Central memory CD4-positive, alpha-beta T cell (primary cell): ENCODE results near the gene MEPCE.
"Not testable (repeated sequence)": the region's sequence is repeated elsewhere in the genome, so short reads cannot be mapped to it uniquely, and the experiment has no call there.

Experiments used
- DNase-seq: peaks from one replicate; pipeline ENCODE4 v3.0.0; 2022

Gene MEPCE

GRCh38 chr7:100434297-100435144 is 4.9 kb downstream of the MEPCE start:
- DNase-seq: no peak

DNA sequence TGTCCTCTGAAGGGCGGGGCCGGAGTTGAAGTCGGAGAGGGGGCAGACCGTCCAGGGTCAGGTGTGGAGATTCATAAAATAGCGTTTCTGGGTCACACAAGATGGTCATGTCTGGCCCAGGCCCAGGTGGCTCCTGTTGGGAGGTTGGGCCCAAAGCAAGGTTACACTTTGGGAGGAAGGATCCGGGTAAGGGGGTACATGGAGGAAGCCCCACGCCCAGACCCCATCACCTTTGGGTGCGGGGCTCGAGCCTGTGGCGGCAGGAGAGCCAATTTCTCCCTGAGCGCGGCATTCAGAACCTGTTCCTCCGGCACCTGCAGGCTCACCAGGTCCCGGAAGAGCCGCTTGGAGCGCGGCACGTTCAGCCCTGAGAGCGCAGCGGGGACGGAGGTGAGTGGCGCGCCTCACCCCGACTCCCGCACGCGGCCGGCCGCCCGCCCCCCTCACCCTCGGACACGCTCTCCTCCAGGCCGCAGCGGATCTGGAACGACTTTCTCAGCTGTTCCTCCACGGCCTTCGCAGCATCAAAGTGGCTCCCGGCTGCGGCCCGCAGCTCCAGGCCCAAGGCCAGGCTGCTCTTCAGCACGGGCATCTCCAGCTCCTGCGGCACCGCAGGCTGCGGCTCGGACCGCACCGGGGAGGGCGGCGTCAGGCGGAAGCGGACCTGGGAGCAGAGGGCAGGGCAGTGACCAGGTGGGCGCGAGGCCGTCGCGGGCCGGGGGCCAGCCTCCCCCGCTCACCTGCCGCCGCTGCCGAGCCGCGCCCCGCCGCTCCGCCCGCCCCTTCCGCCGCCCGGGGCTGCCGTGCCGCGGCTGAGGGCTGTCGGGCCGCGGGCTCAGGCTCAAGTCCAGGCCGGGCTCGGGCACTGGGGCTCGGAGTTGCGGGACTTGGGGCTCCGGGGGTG is 6.0 kb downstream of the MEPCE start:
- peak; percentile 40 for DNase-seq

- DNase-seq: no peak
Observed at GRCh38 chr7:100437150-100438100, 7.8 kb downstream of the MEPCE start.

GRCh38 chr7:100438172-100438571 is 8.5 kb downstream of the MEPCE start:
- no peak for DNase-seq

- not testable (repeated sequence) for DNase-seq
Observed at GRCh38 chr7:100438731-100439130, 9.1 kb downstream of the MEPCE start.

- not testable (repeated sequence) for DNase-seq
Observed at GRCh38 chr7:100439244-100439643, 9.6 kb downstream of the MEPCE start.

DNA sequence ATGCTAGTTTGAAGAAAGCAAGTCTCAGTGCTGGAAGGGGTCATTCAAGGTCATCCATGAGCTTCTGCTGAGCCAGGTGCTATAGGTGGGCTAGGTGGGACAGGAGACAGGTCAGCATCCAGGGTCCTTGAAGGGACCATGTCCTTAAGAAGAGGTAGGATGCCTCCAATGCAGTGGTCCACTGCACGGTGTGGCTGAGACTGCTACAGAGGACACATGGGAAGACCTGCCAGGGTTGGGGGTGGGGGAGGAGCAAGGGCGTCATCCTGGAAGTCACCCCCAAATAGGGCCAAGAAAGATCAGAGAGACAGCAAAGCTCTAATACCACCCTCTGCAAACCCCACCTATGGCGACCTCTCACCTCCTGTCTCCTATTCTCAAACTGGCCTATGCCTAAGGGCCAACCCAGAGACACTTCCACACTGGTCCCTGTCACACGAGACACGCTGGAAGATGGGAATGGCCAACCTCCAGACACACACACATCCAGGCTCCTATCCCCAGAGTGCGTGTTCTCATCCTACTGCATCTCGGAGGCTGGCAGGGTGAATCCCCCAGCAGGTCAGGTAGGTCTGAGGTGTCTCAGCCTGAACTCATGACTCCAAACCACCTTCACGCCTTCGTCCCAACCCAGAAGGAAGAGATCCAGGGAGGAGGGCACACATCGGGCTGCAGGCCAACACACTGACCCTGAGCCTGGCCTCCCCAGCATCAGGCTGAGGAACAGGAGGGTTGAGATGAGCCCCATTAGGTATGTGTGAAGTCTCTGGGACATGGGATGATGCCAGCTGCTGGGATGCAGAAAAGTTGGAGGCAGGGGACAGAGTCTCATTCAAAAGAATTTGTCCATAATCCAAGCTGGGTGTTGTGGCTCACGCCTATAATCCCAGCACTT is 12.3 kb downstream of the MEPCE start:
- DNase-seq: no peak

DNA sequence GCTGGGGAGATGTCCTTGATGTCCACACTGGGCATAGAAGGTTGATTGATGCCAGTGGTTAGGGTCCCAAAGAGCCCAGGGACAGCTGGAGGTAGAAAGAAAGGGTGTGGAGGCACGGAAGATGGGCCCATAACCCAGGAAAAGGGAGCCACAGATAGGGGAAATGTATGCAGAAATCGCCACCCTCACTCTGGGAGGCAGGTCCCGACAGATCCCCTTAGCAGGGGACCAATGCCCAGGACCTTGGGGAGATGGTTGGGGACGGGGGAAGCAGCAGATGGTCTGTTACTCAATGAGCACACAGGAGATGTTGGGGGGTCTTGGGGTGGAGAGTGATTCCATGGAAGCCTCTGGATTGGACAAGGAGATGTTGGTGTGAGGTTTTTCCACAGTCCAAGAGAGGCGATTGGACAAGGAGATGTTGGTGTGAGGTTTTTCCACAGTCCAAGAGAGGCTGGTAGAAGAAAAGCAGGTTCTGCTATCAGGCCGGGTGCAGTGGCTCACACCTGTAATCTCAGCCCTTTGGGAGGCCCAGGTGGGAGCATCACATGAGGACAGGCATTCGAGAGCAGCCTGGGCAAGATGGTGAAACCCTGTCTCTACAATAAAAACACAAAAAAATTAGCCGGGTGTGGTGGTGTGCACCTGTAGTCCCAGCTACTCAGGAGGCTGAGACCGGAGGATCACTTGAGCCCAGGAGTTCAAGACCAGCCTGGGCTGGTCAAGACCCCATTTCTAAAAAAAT is 13.6 kb downstream of the MEPCE start:
- no peak for DNase-seq

- no peak for DNase-seq
Observed at GRCh38 chr7:100444311-100445278, 15.0 kb downstream of the MEPCE start.

- DNase-seq: no peak
Observed at GRCh38 chr7:100446040-100446439, 16.4 kb downstream of the MEPCE start.

GRCh38 chr7:100447363-100447762 is 17.7 kb downstream of the MEPCE start:
- DNase-seq: not testable (repeated sequence)

DNA sequence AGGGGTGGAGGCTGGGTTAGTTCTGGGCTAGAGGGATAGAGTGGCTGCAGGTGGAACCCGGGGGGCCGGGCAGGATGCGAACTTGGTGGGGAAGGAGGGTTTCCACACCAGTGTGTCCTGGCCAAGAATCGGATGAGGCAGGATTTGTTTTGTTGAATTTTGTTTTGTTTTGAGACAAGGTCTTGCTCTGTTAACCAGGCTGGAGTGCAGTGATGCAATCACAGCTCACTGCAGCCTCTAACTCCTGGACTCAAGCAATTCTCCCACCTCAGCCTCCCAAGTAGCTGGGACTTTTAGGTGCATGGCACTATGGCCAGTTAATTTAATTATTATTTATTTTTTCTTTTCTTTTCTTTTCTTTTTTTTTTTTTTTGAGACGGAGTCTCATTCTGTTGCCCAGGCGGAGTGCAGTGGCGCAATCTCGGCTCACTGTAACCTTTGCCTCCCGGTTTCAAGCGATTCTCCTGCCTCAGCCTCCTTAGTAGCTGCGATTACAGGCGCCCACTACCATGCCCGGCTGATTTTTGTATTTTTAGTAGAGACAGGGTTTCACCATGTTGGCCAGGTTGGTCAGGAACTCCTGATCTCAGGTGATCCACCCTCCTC is 19.7 kb downstream of the MEPCE start:
- no peak for DNase-seq

- DNase-seq: no peak
Observed at GRCh38 chr7:100452513-100452912, 22.9 kb downstream of the MEPCE start.

DNA sequence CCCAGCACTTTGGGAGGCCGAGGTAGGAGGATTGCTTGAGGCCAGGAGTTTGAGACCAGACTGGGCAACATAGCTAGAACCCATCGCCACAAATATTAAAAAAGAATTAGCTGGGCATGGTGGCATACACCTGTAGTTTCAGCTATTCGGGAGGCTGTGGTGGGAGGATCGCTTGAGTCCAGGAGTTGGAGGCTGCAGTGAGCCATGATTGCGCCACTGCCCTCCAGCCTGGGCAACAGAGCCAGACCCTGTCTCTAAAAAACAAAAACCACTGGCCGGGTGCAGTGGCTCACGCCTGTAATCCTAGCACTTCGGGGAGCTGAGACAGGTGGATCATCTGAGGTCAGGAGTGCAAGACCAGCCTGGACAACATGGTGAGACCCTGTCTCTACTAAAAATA is 24.2 kb downstream of the MEPCE start:
- DNase-seq: not testable (repeated sequence)

- no peak for DNase-seq
Observed at GRCh38 chr7:100455206-100455605, 25.6 kb downstream of the MEPCE start.

DNA sequence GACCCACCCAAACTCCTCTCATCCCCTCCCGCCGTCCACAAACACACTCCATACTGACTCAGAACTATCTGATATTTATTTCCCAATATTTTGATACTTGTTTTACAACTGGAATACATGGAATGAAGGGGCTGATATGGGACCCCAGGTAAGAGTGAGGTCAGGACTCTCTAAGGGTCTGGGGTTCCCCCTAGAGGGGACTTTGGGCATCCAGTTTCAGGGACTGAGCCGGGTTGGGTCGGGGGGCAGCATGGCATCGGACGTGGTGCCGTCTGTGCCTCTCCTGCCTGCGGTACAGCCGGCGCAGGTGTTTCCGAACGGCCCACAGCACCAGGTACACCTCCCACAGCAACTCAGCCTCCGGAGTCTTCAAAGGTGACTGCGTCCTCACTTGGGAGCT is 26.9 kb downstream of the MEPCE start:
- no peak for DNase-seq

- DNase-seq: no peak
Observed at GRCh38 chr7:100457033-100457432, 27.4 kb downstream of the MEPCE start.

DNA sequence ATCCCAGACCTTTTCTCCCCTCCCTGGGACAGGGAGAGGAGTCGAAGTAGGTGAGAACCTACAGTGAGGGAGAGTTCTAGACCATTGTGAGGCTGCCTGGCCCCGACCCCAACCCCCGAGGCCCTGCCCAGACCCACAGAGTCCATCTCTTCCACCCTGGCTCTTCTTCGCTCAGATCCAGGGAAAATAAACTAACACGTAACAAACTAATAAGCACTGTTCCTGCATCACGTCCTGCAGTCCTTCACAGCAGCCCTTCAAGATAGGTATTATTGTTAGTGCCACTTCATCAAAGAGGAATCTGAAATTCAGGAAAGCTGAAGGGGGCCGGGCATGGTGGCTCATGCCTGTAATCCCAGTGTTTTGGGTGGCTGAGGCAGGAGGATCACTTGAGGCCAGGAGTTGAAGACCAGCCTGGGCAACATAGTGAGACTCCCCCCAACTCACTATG is 34.6 kb downstream of the MEPCE start, which contains the start of gene SPACDR:
Gene SPACDR (minus strand): TSS at position 51 of the 451 bp plus-strand sequence. CDS start 235 bp downstream, outside the sequence.
- no peak for DNase-seq

DNA sequence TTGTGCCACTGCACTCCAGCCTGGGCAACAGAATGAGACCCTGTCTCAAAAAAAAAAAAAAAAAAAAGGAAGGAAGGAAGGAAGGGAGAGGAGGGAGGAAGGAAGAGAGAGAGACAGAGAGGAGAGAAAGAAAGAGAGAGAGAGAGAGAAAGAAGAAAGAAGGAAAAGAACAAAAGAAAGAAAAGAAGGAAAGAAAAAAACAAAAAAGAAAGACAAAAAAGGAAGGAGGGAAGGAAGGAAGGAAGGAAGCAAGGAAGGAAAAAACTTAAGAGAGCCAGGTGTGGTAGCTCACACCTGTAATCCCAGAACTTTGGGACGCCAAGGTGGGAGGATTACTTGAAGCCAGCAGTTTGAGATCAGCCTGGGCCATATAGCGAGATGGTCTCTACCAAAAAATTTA is 35.2 kb downstream of the MEPCE start:
- no peak for DNase-seq
